Calu3 (cell line): ENCODE results near the gene GALNT12. TPM values are rescaled to one million over a fixed set of nuclear protein-coding genes. Genes with fewer than 3 reads are reported as not detected.

Source experiments
- BruUV-seq: library from RNA; stranded (reverse); fragments of 400-500 nt; replicated peaks from 2 replicates; lab custom pipeline; 2021; lab: Mats Ljungman, UMichigan
- CTCF ChIA-PET: fragments of 300-600 bp; sonication (Branson Sonifier 250); formaldehyde crosslinking; loops from one replicate; lab custom pipeline; 2022; ENCODE audit warnings: antibody characterized with exemption; lab: Charles Lee
- DNase-seq: peaks from one replicate; pipeline ENCODE4 v3.0.0; 2022
- H3K27ac Mint-ChIP-seq: one replicate; pipeline ENCODE4 v1.8.0; 2022; ENCODE audit warnings: mixed read lengths; ENCODE audit not compliant: unreplicated experiment
- H3K27me3 Mint-ChIP-seq: one replicate; pipeline ENCODE4 v1.8.0; 2022; ENCODE audit warnings: mixed read lengths; ENCODE audit not compliant: unreplicated experiment
- H3K36me3 Mint-ChIP-seq: one replicate; pipeline ENCODE4 v1.8.0; 2022; ENCODE audit warnings: mild to moderate bottlenecking, moderate library complexity, mixed read lengths; ENCODE audit not compliant: insufficient read depth, unreplicated experiment
- H3K4me1 Mint-ChIP-seq: one replicate; pipeline ENCODE4 v1.8.0; 2022; ENCODE audit warnings: mild to moderate bottlenecking, low read depth, mixed read lengths; ENCODE audit not compliant: unreplicated experiment
- H3K4me3 Mint-ChIP-seq: one replicate; pipeline ENCODE4 v1.8.0; 2022; ENCODE audit warnings: mild to moderate bottlenecking, low read depth, moderate library complexity, mixed read lengths; ENCODE audit not compliant: unreplicated experiment
- H3K9me3 Mint-ChIP-seq: one replicate; pipeline ENCODE4 v1.8.0; 2022; ENCODE audit warnings: low read depth, mixed read lengths; ENCODE audit not compliant: unreplicated experiment
- CTCF ChIP-seq: fragments of 200-600 bp; IDR thresholded peaks from one replicate; pipeline ENCODE4 v1.8.0; 2022; ENCODE audit warnings: antibody characterized with exemption; ENCODE audit not compliant: unreplicated experiment
- intact Hi-C: fragments of 100-400 bp; cut with micrococcal nuclease; formaldehyde crosslinking; loops from one replicate; pipeline ENCODE4 v1.10.0; 2022; ENCODE audit not compliant: unreplicated experiment
- total RNA-seq: library from RNA; stranded (reverse); gene quantifications from 2 replicates; pipeline ENCODE4 v1.2.3, GENCODE V29; 2022

GALNT12 gene
- total RNA-seq, 1 experiment from 2014 or later: 49.2 TPM

DNA sequence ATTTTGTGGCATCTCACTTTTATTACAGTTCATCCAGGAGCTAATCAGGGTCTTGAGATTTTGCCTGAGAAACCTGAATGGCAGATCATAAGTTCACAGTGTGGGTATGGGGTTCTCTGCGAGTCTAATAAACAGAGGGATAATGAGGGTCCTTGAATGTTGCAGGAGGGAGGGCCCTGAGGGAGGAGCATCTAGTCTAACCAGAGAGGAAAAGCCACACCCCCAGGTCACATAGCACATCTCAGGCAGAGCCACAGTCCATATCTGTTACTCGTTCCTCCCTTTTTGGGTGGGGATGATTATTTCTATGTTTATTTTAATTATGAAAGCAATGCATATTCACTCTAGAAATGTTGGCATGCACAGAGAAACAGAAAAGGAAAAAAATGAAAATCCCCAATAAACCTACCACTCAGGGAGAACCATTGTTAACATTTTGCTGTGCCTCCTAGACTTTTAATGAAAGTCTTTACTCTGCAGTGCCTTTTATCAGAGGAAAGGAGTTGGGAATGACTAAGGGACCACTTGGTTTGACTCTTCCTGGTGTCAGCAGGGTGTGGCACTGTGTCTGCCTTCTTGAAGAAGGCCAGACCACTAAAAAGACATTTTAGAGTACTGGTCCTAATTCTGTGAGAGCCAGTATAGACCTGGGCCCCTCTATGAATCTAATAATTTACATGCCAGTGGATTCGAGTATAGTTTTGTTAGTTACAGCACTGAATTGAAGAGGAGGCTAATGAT lies 2.8 kb downstream of the GALNT12 start:
- Mint-ChIP-seq H3K4me3 (peak overlapping the region; percentile 84), H3K9me3 (peaks cover 4% of the 10 kb centered on the region), H3K27ac (peak overlapping the region; percentile 86), H3K36me3 (peaks cover 30% of the 10 kb centered on the region), H3K27me3 (no peaks in the 10 kb centered on the region), H3K4me1 (peaks cover 49% of the 10 kb centered on the region)
- intact Hi-C loops: no loop called here
- no peak for DNase-seq
- CTCF ChIA-PET: no interaction called here
- no peak for TF ChIP-seq CTCF
- BruUV-seq: TSS peak; percentile 22

GRCh38 chr9:98811051-98811650 lies 3.7 kb downstream of the GALNT12 start:
- CTCF ChIA-PET: no interaction called here
- peaks cover 49% of the 10 kb centered on the region for H3K4me1 Mint-ChIP-seq
- no peaks in the 10 kb centered on the region for H3K27me3 Mint-ChIP-seq
- peaks cover 4% of the 10 kb centered on the region for H3K9me3 Mint-ChIP-seq
- no peak for TF ChIP-seq CTCF
- intact Hi-C loops: no loop called here
- H3K27ac Mint-ChIP-seq: peak overlapping the region; percentile 87
- no peak for DNase-seq
- no TSS peak for BruUV-seq
- peaks cover 30% of the 10 kb centered on the region for H3K36me3 Mint-ChIP-seq
- peak overlapping the region; percentile 20 for H3K4me3 Mint-ChIP-seq

- no peaks in the 10 kb centered on the region for H3K27me3 Mint-ChIP-seq
- no peak overlapping the region for H3K27ac Mint-ChIP-seq
- H3K9me3 Mint-ChIP-seq: peaks cover 4% of the 10 kb centered on the region
- no peak overlapping the region for H3K4me3 Mint-ChIP-seq
- DNase-seq: no peak
- peaks cover 6% of the 10 kb centered on the region for H3K36me3 Mint-ChIP-seq
- TF ChIP-seq CTCF: no peak
- CTCF ChIA-PET: no interaction called here
- peaks cover 20% of the 10 kb centered on the region for H3K4me1 Mint-ChIP-seq
- intact Hi-C loops: no loop called here
- no TSS peak for BruUV-seq
Measured at GRCh38 chr9:98815391-98815951, 8.0 kb downstream of the GALNT12 start.

DNA sequence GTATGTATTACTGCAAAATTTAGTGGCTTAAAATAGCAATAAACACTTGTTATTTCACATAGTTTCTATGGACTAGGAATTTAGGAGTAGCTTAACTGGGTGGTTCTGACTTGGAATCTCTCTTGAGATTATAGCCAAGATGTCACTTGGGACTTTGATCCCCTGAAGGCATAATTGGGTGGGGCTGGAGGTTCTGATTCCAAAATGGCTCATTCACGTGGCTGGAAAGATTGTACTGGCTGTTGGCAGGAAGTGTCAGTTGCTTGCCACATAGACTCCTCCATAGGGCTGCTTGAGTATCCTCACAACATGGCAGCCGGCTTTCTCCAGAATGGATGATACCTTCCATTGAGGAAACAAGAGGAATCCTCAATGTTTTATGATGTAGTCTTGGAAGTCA lies 11.3 kb downstream of the GALNT12 start:
- CTCF ChIA-PET: no interaction called here
- Mint-ChIP-seq H3K27me3 (no peaks in the 10 kb centered on the region), H3K4me1 (peaks cover 7% of the 10 kb centered on the region), H3K4me3 (no peak overlapping the region), H3K36me3 (no peaks in the 10 kb centered on the region), H3K27ac (no peak overlapping the region), H3K9me3 (no peaks in the 10 kb centered on the region)
- intact Hi-C loops: no loop called here
- TF ChIP-seq CTCF: no peak
- no TSS peak for BruUV-seq
- DNase-seq: no peak
